DND-41 (cell line): ENCODE results near the gene ZBED4.

Source experiments
- ATAC-seq: fragments of 200-7000 bp; cut with Tn5 transposase; 3 replicates; pipeline ENCODE4 v1.9.1; 2021; ENCODE audit warnings: low read depth; ENCODE audit not compliant: insufficient read depth
- DNase-seq: peaks from one replicate; pipeline ENCODE4 v3.0.0-alpha.2; 2020
- H2AFZ ChIP-seq: 2 replicates; pipeline ENCODE4 v1.6.0; 2012; ENCODE audit warnings: low read depth, low read length
- H3K27ac ChIP-seq: 2 replicates; pipeline ENCODE4 v1.5.1; 2012; ENCODE audit warnings: low read length, inconsistent platforms
- H3K27me3 ChIP-seq: fragments of 200-600 bp; sonication (generic); 2 replicates; pipeline ENCODE4 v1.6.0; 2012; ENCODE audit warnings: low read length, mild to moderate bottlenecking, inconsistent platforms; ENCODE audit not compliant: insufficient read depth, poor library complexity
- H3K36me3 ChIP-seq: 2 replicates; pipeline ENCODE4 v1.5.1; 2012; ENCODE audit warnings: low read length, inconsistent platforms; ENCODE audit not compliant: insufficient read depth
- H3K4me1 ChIP-seq: 2 replicates; pipeline ENCODE4 v1.5.1; 2012; ENCODE audit warnings: mild to moderate bottlenecking, low read length; ENCODE audit not compliant: insufficient read depth
- H3K4me2 ChIP-seq: 2 replicates; pipeline ENCODE4 v1.6.0; 2012; ENCODE audit warnings: mild to moderate bottlenecking, moderate library complexity, low read length, inconsistent platforms; ENCODE audit not compliant: insufficient read depth
- H3K4me3 ChIP-seq, 2 experiments: fragments of 200-600 bp in 1 of 2; shearing (Covaris generic) in 1 of 2; 2 replicates each; pipeline ENCODE4 v1.5.1; 2012 to 2016; ENCODE audit warnings: inconsistent platforms in 2 of 2, low read length in 2 of 2, mild to moderate bottlenecking in 2 of 2, low read depth in 1 of 2, moderate library complexity in 1 of 2
- H3K79me2 ChIP-seq: 2 replicates; pipeline ENCODE4 v1.6.0; 2012; ENCODE audit warnings: low read length, inconsistent platforms; ENCODE audit not compliant: insufficient read depth
- H3K9ac ChIP-seq: 2 replicates; pipeline ENCODE4 v1.6.0; 2012; ENCODE audit warnings: low read depth, mild to moderate bottlenecking, inconsistent platforms, low read length, moderate library complexity
- H3K9me3 ChIP-seq: 2 replicates; pipeline ENCODE4 v1.5.1; 2012; ENCODE audit warnings: low read length, moderate library complexity, mild to moderate bottlenecking, inconsistent platforms; ENCODE audit not compliant: insufficient read depth, severe bottlenecking
- H4K20me1 ChIP-seq: 2 replicates; pipeline ENCODE4 v1.6.0; 2012; ENCODE audit warnings: low read length; ENCODE audit not compliant: insufficient read depth
- CTCF ChIP-seq: IDR thresholded peaks from 2 replicates; pipeline ENCODE4 v1.5.1; 2012; ENCODE audit warnings: borderline replicate concordance, low read length, moderate library complexity, mild to moderate bottlenecking; ENCODE audit not compliant: poor library complexity, severe bottlenecking; ENCODE audit errors: extremely low read depth
- EZH2 ChIP-seq: IDR thresholded peaks from 3 replicates; pipeline ENCODE4 v1.6.1; 2012; ENCODE audit warnings: borderline replicate concordance, low read depth, mild to moderate bottlenecking, moderate library complexity, low read length, inconsistent platforms; ENCODE audit not compliant: severe bottlenecking

Gene ZBED4

DNA sequence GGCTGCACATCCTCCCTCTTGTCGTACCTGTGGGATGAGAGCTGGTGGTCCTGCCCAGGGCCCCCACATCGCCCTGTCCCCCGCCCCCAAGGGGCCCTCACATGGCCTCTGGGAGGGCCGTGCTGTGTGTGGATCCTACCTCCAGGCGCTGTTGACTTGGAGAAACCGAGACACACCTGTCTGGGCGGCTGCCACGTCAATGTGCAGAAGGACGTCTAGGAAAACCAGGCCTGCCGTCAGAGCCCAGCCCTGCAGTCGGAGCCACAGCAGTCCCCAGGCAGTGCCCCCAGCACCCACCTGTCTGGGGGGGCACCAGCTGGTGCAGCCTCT, 50.4 kb downstream of the ZBED4 start:
- no peak overlapping the region for H2AFZ ChIP-seq
- DNase-seq (no peak), ATAC-seq (no peak)
- TF ChIP-seq EZH2 = no peak
- TF ChIP-seq CTCF = no peak
- no peak overlapping the region for H3K4me2 ChIP-seq
- peaks cover 53% of the 10 kb centered on the region for H4K20me1 ChIP-seq
- no peak overlapping the region for H3K4me3 ChIP-seq
- peaks cover 77% of the 10 kb centered on the region for H3K36me3 ChIP-seq
- H3K9ac ChIP-seq = no peak overlapping the region
- H3K4me1 ChIP-seq = no peaks in the 10 kb centered on the region
- H3K27ac ChIP-seq = no peak overlapping the region
- no peaks in the 10 kb centered on the region for H3K9me3 ChIP-seq
- no peaks in the 10 kb centered on the region for H3K27me3 ChIP-seq
- peaks cover 3% of the 10 kb centered on the region; the same call in 1 of the 2 replicates for H3K79me2 ChIP-seq

DNA sequence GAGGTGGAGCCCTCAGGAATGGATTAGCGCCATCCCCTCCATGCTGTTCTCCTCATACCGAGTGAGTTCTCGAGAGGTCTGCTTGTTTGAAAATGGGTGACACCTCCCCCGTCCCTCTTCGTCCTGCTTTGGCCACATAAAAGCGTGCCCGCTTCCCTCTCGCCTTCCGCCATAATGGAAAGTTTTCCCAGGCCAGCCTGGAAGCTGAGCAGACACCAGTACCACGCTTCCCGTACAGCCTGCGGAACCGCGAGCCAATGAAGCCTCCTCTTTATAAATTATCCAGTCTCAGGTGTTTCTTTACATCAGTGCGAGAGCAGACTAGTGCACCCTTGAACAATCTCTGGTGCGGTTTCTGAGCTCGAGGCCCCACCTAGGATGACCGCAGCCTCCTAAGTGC, 51.8 kb downstream of the ZBED4 start:
- Histone ChIP-seq H3K4me3 (no peak overlapping the region), H3K79me2 (peaks cover 3% of the 10 kb centered on the region; the same call in 1 of the 2 replicates), H2AFZ (no peak overlapping the region), H3K4me1 (no peaks in the 10 kb centered on the region), H3K4me2 (no peak overlapping the region), H3K9ac (no peak overlapping the region), H3K27me3 (no peaks in the 10 kb centered on the region), H3K9me3 (no peaks in the 10 kb centered on the region), H3K36me3 (peaks cover 79% of the 10 kb centered on the region), H4K20me1 (peaks cover 55% of the 10 kb centered on the region), H3K27ac (no peak overlapping the region)
- ATAC-seq = no peak
- TF ChIP-seq CTCF (no peak), EZH2 (no peak)
- DNase-seq = no peak

DNA sequence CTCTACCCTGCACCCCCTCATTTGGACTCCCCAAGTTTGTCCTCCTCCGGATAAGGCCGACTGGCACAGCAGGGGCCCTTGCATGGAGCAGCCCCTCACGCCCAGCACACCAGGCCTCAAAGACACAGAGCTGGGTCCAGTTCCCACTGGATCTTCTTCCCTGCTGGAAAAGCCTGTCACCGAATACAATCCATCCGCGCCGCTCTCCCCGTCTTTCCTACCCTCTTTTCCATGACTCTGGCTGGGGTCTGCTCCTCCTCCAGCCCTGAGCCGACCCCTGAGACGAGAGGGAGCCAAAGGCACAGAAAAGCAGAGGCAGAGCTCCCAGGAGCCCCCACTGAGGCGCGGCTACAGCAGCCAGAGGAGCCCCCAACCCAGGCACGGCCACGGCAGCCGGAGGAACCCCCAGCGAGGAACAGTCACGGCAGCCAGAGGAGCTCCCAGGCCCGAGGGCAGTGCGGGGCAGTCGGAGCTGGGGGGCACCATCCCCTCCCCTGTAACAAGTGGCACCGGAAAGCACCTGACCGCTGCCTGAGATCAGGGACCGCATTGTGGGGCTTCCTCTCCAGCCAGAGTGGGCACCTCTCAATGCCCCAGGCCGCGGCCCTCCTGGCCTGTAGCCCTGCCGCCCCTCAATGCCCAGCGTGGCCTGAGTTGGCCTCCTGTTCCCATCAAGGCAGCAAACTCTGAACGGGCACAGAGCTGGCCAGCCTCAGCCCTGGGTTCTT, 52.6 kb downstream of the ZBED4 start:
- Histone ChIP-seq H3K4me1 (no peaks in the 10 kb centered on the region), H3K9me3 (no peaks in the 10 kb centered on the region), H3K4me2 (no peak overlapping the region), H2AFZ (no peak overlapping the region), H3K27me3 (no peaks in the 10 kb centered on the region), H3K79me2 (peaks cover 3% of the 10 kb centered on the region; the same call in 1 of the 2 replicates), H4K20me1 (peaks cover 50% of the 10 kb centered on the region), H3K9ac (no peak overlapping the region), H3K4me3 (no peak overlapping the region), H3K27ac (no peak overlapping the region), H3K36me3 (peaks cover 77% of the 10 kb centered on the region)
- no peak for DNase-seq
- TF ChIP-seq EZH2 (no peak), CTCF (no peak)
- ATAC-seq = no peak
